HG03354 (cell line): Measurements from ENCODE around the gene FAM204A.

Experiments
- ATAC-seq: cut with Tn5 transposase; IDR thresholded peaks from one replicate; pipeline ENCODE4 v1.9.1; 2021; ENCODE audit warnings: mild to moderate bottlenecking; ENCODE audit not compliant: unreplicated experiment, poor library complexity, severe bottlenecking

Gene FAM204A

DNA sequence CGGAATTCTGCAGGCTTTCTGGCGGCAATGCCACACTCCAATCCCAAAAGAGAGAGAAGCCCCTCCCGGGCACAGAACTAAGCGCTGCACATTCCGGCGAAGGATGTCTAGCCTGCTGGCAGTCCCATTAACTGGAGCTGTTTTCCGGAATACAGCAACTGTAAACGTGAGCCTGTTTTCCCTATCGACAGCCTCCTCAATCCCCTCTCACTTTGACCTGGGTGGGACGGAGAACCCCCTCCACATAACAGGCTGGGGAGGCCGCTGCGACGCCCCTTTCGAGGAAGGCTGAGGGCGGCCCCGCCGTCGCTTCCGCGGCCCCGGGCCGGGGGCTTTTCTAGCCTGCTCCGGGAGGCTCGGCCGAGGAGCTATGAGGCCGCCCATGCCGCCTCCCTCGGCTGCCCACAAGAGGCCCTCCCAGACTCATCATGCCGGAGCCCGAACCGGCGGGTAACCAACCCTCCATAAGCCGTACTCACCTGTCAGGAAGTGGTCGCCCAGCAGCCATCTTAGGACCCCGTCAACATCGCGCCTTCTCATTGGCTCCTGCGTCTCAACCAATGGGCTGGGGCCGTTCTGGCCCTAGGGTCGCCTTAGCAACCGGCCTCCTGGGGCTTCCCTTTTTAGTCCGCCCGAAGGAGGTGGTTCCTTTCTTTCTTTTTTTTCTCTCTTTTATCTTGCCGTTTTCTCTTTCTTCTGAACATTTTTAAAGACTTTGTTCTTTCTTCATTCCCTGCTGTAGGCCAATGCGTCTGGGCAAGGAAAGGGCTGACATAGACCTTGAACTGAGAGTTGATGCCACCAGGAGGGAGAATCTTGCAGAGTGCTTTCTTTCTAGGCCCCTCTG, at the start of gene FAM204A:
Gene FAM204A, minus strand, starts transcription at position 534 of the 847 bp plus-strand sequence. CDS start 5,909 bp downstream, outside the sequence.
- ATAC-seq: peak; percentile 100

DNA sequence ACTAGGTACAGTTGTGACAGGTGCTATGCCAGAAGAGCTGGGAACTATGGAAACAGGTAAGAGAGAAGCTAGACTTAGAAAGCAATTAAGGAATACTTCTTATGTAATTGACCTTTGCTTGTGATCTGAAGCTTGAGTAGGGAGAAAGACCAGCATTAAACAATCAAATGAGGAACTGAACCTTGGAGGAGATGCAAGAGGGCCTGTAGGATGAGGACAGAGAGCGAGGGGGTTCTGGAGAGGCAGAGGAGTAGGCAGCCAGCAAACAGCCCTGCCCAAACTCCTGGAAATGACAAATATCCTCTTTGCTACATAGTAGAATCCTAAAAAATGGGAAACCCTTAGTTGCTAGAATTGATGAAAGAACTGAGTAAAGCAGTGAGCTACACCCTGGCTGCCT, 41.6 kb upstream of the FAM204A start:
- no peak for ATAC-seq

DNA sequence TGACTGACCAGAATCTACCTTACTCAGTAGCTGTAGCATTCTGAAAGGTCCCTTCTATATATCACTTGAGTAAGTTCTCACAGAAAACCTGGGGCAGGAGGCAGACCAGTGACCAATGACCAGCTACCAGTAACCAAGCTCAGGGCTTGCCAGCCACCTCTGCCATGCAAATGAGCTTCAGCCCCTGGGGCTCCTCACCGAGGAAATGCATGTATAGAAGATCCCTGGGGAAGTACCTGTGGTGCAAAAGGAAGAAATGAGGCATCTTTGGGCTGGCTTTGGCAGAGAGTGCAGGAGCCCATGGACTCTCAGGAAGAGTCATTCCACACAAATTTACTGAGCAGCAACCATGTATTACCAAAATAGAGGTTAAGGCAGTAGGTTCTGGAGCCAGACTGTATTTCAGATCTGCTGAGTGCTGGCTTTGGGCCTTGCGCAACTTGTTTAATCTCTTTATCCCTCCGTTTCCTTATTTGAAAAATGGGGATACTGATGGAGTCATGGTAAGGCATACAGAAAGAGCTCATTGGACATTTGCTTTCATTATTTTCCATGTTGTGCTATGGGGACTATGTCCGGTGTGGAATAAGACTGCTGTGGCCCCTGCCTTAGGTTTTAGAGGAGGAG, 41.1 kb upstream of the FAM204A start:
- ATAC-seq: no peak

DNA sequence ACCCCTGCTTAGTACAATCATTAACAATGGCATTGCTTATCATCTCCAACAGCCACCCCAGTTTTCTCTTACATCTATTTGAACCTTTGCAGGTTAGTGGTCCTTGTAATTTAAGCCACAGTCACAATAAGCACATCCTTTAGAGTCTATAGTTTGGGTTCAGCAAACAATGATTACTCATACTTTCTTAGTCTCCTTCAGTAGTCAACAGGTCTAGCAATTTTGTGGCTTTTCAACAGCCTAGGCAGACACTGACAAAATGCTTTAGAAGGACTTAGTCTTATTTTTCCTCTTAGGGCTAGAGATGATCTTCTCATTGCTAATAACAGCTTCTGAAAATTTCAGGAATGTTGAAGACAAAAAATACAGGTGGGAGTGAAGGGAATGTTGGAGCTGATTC, 32.3 kb upstream of the FAM204A start:
- no peak for ATAC-seq

DNA sequence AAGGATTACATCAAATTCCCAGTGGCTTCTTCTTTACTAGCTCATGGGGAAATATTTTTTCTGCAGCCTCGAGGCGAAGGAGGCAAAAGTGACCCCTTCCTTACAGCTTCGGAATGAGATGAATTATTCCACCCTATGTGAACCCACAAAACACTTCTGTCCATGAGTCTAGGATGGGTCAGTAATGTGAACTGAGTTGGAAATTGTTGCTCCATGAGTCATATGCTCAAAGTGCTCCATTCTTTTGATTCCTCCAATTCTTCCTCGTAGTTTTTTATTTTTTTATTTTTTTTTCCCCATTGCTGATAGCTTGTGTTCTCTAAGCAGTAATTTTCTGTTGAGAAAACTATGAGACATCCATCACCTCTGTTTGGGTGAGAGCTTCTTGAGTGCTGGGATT, 31.7 kb upstream of the FAM204A start:
- ATAC-seq: no peak

DNA sequence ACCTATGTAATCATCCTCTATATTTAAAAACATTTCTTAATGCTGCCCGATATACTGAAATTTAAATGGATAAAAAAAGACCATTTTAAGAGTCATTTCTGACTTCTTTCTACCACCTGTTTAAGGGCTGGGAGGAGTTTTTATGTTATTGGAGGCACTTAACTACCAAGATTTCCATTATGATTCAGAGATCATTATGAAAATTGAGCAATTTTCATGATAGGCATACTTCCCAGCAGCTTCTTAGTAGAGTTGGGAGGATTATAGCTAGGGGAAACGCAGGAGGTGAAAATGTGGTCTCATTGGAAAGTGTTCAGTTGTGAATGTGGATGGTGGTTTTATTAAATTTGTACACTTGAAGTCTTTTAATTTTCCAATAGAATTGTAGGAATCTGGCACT, 28.4 kb upstream of the FAM204A start:
- no peak for ATAC-seq

DNA sequence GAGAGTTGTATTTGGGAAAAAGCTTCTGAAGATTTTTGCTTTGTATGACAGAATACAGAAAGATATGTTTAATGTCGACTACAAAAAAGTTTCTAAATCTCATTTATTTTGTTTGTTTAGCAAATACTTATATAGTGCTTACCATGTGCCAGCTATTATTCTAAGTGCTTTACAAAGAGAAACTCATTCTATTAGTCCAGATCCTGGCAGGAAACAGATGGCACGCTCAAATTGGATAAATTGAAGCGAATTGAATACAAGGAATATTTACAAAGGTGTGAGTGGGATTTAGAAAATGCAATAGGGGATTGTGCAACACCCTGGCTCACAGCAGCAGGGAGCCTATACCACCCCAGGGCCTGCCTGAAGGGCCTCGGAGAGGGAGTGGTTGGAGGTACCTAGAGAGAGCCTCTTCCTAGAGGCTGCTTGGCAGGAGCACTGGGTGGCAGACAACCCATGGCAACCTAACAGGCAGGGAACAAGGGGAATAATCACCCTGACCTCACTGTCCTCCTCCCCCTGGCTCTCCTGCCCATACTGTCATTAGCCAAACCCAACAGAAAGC, 27.6 kb upstream of the FAM204A start:
- ATAC-seq: no peak

DNA sequence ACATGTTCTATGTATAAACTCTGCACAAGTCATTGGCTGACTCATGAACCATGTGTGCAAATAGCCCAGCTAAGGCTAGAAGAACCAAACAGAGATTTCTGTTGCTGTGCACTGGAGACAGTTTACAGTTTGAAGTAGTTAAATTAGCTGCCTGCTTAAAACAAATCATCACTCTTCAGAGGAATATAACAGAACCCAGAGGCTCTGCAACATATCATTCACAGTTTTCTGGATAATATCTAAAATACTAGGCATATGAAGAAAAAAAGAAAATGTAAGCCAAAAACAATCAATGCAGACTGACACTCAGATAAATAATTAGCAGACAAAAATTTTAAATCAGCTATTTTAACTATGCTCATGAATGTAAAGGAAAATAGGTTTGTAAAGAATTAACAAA, 23.6 kb upstream of the FAM204A start:
- ATAC-seq: no peak

DNA sequence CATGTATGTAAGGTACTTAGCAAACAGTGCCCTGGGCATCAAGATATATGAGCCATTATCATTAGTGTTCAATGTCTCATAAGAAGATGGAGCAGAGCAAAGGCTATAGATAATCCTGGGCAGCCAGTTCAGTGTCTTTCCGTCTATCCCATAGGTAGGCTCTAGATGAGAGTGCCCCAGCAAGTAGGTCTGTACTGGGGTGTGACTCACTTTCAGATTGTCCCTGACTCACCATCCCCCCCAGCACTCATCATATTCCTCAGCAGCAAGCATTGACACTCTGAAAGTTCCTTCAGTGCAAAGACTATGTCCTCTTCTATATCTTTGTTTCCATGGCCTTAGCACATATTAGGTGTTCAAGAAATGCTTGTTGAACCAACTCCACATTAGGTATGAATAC, 20.0 kb upstream of the FAM204A start:
- no peak for ATAC-seq

DNA sequence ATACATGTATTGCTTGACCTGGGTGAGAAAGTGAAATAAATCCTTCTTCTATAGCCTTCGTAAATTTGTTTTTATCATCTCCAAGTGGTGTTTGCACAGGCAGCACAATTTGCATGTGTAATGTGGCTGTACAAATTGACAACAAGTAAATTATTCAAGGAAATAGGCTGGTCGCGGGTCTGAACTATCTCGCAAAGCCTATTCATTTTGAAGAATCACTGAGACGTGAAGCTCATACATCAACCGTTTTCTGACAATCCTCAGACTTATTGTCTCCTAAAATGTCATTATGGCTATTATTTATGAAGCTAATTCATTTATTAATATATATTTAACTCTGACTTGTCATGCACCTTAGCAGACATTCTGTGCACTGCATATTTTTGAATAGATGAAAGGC, 16.2 kb upstream of the FAM204A start:
- no peak for ATAC-seq

DNA sequence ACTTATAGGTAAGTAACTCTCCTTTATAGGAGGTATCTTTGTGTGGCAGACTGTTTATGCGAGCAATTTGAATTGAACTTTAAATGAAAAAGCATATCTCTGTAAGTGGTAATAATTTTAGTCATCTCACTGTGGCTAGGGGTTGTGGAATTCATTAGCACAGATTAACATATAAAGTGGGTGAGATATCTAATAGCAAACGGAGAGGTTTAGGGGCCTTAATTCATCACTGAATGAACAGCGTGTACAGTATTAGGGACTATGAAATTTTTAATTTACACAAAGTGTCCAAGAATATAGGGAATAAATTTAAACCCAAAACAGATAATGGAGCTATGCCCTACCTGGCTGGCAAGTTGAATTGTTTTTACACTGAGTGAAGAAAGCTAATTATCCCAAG, 15.7 kb upstream of the FAM204A start:
- no peak for ATAC-seq

DNA sequence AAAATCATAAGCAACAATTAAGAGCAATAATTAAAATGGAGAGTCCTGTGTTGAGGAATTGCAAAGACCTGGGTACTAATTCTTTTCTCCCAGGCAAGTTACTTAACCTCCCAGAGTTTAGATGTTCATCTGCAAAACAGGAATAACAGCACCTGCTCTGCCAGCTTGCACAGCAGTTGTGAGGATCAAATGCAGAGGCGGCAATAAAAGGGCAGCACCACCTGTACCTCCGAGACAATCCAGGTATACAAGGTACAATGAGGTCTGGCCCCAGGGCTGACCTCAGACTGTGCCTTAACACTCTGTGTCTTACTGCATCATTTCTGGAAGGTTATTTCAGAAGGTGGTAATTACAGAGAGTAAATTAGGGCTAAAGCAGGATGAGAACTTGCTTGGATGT, 14.5 kb upstream of the FAM204A start:
- no peak for ATAC-seq

DNA sequence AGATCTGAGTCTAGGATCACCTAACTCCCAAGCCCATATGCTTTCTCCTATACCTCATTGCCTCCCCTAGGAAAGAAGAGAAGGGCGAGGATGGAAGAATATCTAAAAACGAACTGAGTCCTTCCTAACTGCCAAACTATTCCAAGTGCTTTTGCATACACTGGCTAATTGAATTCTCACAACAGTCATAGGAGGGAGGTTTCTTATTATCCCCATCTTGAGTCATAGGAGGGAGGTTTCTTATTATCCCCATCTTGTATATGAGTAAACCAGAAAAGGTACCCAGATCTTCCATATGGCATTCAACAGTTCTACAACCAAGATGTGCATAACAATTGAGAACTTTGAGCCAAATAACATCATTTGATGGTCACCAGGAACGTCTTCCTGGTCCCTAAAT, 13.1 kb upstream of the FAM204A start:
- no peak for ATAC-seq

DNA sequence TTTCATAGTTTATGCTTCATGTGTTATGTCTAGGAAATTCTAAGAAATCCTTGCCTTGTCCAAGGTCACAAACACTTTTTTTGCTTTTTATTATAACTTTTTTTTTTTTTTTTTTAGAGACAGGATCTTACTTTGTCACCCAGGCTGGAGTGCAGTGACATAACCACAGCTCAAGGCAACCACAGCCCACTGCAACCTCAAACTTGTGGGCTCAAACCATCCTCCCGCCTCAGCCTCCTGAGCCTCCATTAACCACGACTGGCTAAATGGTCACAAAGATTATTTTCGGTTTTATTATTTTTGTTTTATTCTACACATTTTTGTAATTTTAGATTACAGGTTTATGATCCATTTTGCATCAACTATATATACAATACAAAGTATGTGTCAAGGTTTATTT, 7.1 kb upstream of the FAM204A start:
- ATAC-seq: no peak

DNA sequence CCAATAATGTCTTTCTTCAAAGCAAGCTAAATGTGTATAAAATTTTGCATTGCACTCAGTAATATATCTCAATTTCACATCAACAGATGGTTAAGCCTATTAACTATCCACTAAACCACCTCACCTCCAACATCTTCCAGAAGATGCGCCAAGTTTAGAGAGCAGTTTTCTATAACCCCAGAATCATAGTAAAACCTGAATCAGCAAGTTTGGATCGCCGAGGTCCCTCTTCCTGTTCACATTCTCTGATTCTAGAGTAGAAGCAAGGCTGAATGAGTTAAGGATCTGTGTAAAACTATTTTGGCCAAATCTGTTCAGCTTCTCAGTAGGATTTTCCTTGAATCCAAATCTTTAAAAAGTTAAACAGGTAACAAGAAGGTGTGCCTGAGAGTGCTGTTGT, 1.4 kb upstream of the FAM204A start:
- no peak for ATAC-seq

DNA sequence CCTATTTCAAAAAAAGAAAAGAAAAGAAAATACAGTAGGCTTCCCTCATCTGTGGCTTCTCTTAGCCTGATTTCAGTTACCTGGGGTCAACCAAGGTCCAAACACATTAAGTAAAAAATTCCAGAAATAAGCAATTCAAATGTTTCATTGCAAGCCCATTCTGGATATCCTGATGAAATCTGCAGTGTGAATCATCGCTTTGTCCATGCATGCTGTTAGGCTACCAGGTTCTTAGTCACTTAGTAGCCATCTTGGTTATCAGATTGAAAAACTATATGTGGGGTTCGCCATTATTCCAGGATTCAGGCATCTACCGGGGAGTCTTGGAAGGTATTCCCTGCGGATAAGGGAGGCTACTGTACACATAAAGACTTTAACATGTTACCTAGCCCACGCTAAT, 991 bp upstream of the FAM204A start:
- ATAC-seq: no peak

DNA sequence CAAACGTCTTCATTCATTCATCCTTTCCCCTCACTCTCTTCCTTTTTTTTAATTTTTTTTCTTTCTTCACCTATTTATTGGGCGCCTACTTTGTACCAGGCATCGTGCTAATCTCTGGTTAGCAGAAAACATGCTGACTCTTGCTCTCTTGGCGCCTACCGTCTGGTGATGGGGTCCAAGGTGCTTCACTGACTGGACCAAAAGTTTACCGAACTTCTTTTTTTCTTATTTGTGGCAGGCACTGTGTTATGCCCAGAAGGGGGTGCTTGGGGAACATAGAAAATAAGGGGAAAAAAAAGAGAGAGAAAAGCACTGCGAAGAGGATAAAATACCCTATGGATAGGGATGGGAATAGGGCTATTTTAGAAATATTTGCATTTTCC, 505 bp upstream of the FAM204A start:
- ATAC-seq: peak; percentile 8

DNA sequence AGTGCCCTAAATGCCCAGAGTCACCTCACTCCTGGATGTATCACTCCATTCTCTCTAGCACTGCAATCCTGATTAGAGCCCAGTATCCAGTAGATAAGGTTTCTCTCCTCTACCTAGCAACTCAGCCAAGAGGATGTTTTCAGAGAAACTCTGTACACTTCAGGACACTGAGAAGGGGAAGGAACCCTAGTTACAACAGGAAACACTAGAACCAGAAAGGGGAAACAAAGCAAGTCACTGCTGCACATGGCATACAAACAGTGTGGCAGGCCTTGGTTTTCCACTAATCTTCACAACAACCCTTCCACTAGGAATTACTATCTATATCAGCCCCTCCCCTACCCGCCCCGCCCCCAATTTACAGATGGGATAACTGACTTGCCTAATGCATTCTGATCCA, 1.6 kb downstream of the FAM204A start:
- no peak for ATAC-seq

DNA sequence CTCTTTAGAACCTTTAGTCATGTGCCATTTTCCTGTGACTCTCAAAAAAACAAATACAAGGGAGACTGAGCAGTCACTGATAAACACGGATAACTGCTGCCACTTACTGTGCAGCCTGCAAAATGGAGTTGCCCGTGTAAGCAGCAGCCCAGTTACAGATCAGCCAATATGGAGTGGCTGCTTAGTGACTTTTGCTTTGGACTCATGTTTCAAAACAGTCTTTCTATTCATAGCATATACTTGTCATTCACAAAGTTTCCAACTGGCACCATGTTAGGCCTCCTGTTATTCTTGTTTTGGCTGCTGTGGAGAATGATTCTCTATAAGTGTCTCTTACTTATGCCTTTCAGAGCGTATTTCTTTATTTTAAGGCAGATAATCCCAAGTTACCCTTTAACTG, 3.0 kb downstream of the FAM204A start:
- no peak for ATAC-seq

DNA sequence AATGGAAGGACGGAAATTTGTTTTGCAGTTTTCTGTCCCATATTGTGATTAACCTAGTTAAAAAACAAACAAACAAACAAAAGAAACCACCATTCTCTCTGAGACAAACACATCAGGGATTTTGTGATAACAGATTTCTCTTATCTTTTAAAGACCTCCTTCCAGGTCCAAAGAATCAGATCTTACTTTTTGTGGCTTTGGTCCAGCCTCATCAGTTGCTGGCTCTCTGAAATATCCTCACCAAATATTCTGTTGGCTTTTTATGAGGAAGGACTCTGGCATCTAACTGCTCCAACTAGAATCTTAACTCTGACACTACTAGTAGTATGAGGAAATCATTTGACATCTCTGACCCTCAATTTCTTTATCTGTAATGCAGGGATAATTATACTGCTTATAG, 4.8 kb downstream of the FAM204A start:
- ATAC-seq: no peak

DNA sequence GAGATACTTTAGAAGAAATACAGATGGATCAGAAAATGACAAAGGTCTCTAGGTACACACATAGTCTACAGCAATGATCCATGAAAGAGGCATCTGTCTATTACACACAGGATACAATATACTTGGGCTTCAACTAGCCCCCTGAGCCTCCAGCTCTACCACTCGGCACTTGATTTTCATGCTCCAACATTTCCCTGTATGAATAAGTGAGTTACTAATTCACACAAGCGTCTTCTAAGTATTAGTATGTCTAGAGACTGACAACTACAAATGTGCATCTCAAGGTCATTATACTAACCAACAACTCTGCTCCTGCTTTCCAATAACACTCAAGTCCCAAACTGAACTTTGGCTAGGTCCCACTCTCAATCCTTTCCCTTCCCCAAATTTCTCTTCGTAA, 8.3 kb downstream of the FAM204A start:
- ATAC-seq: no peak
